IMR-90 (cell line): Measurements from ENCODE around the gene PARD3. TPM values are rescaled to one million over a fixed set of nuclear protein-coding genes. Genes with fewer than 3 reads are reported as not detected.

ENCODE experiments used
- ATAC-seq: fragments of 200-7000 bp; cut with Tn5 transposase; 2 replicates; pipeline ENCODE4 v1.9.1; 2020; ENCODE audit warnings: low read depth, mild to moderate bottlenecking, moderate library complexity
- BruUV-seq: library from RNA; stranded (reverse); fragments of 400-500 nt; replicated peaks from 2 replicates; lab custom pipeline; 2021; lab: Mats Ljungman, UMichigan
- CTCF ChIA-PET: fragments of 300-600 bp; formaldehyde crosslinking; extraction: SDS; loops from one replicate; lab custom pipeline; 2021; ENCODE audit warnings: antibody characterized with exemption; lab: Yijun Ruan, JAX
- POLR2A ChIA-PET: fragments of 300-600 bp; sonication (Branson Sonifier 250); formaldehyde crosslinking; loops from one replicate; lab custom pipeline; 2022; ENCODE audit warnings: antibody characterized with exemption; ENCODE audit not compliant: unreplicated experiment; lab: Charles Lee
- DNase-seq: peaks from one replicate; pipeline ENCODE4 v3.0.0; 2013
- H2AFZ ChIP-seq: replicated peaks from 2 replicates; pipeline ENCODE3; 2013; ENCODE audit warnings: low read length, mild to moderate bottlenecking; ENCODE audit not compliant: poor library complexity
- H2AK5ac ChIP-seq: 2 replicates; pipeline ENCODE4 v1.6.1; 2013; ENCODE audit warnings: low read depth, low read length, inconsistent platforms
- H2AK9ac ChIP-seq: replicated peaks from 2 replicates; pipeline ENCODE3; 2013; ENCODE audit warnings: mild to moderate bottlenecking, low read depth, low read length, moderate library complexity; ENCODE audit not compliant: poor library complexity
- H2BK120ac ChIP-seq: 2 replicates; pipeline ENCODE4 v1.6.1; 2013; ENCODE audit warnings: low read depth, low read length, inconsistent platforms
- H2BK15ac ChIP-seq: 3 replicates; pipeline ENCODE4 v1.6.1; 2013; ENCODE audit warnings: low read depth, low read length, inconsistent platforms
- H2BK20ac ChIP-seq: 2 replicates; pipeline ENCODE4 v1.6.1; 2013; ENCODE audit warnings: low read depth, mild to moderate bottlenecking, inconsistent platforms, low read length, moderate library complexity
- H2BK5ac ChIP-seq: 2 replicates; pipeline ENCODE4 v1.6.1; 2013; ENCODE audit warnings: mild to moderate bottlenecking, low read depth, low read length, inconsistent platforms; ENCODE audit not compliant: poor library complexity, severe bottlenecking
- H3K14ac ChIP-seq: replicated peaks from 2 replicates; pipeline ENCODE4 v1.6.1; 2013; ENCODE audit warnings: low read depth, low read length, inconsistent platforms
- H3K18ac ChIP-seq: 2 replicates; pipeline ENCODE4 v1.6.1; 2013; ENCODE audit warnings: low read depth, low read length, control low read depth
- H3K23ac ChIP-seq: 2 replicates; pipeline ENCODE4 v1.6.1; 2013; ENCODE audit warnings: low read depth, low read length, inconsistent platforms
- H3K27ac ChIP-seq: 2 replicates; pipeline ENCODE4 v1.5.1; 2013; ENCODE audit warnings: mild to moderate bottlenecking, control low read depth, low read length; ENCODE audit not compliant: insufficient read depth
- H3K27me3 ChIP-seq: 2 replicates; pipeline ENCODE4 v1.6.1; 2013; ENCODE audit warnings: low read length; ENCODE audit not compliant: control insufficient read depth, insufficient read depth
- H3K36me3 ChIP-seq: 2 replicates; pipeline ENCODE4 v1.6.1; 2013; ENCODE audit warnings: low read length, mixed read lengths; ENCODE audit not compliant: control insufficient read depth, insufficient read depth
- H3K4ac ChIP-seq: 2 replicates; pipeline ENCODE4 v1.6.1; 2013; ENCODE audit warnings: low read depth, low read length, inconsistent platforms
- H3K4me1 ChIP-seq: 2 replicates; pipeline ENCODE4 v1.6.1; 2013; ENCODE audit warnings: low read length, mixed read lengths; ENCODE audit not compliant: control insufficient read depth, insufficient read depth
- H3K4me2 ChIP-seq: 2 replicates; pipeline ENCODE4 v1.6.1; 2013; ENCODE audit warnings: low read depth, mild to moderate bottlenecking, control low read depth, low read length, moderate library complexity
- H3K4me3 ChIP-seq: 2 replicates; pipeline ENCODE4 v1.5.1; 2013; ENCODE audit warnings: low read depth, mild to moderate bottlenecking, control low read depth, low read length, moderate library complexity; ENCODE audit not compliant: insufficient read depth
- H3K56ac ChIP-seq: 2 replicates; pipeline ENCODE4 v1.6.1; 2013; ENCODE audit warnings: low read length, inconsistent platforms; ENCODE audit not compliant: insufficient read depth; ENCODE audit errors: extremely low read depth
- H3K79me1 ChIP-seq, 2 experiments: 2 replicates each; pipeline ENCODE4 v1.6.1; 2013; ENCODE audit warnings: low read length in 2 of 2, inconsistent platforms in 1 of 2, low read depth in 1 of 2
- H3K9ac ChIP-seq: 2 replicates; pipeline ENCODE4 v1.6.1; 2013; ENCODE audit warnings: low read depth, low read length, control low read depth
- H3K9me1 ChIP-seq: 2 replicates; pipeline ENCODE4 v1.6.1; 2013; ENCODE audit warnings: low read length, inconsistent platforms; ENCODE audit not compliant: insufficient read depth
- H3K9me3 ChIP-seq: 2 replicates; pipeline ENCODE4 v1.6.1; 2013; ENCODE audit warnings: low read length; ENCODE audit not compliant: control insufficient read depth, insufficient read depth
- H4K20me1 ChIP-seq: 2 replicates; pipeline ENCODE4 v1.6.1; 2013; ENCODE audit warnings: low read length, inconsistent platforms; ENCODE audit not compliant: insufficient read depth
- H4K5ac ChIP-seq: 2 replicates; pipeline ENCODE4 v1.6.1; 2013; ENCODE audit warnings: mild to moderate bottlenecking, low read depth, low read length, control low read depth
- H4K8ac ChIP-seq, 2 experiments: 2 replicates each; pipeline ENCODE4 v1.6.1; 2013; ENCODE audit warnings: low read depth in 2 of 2, low read length in 2 of 2, control low read depth in 1 of 2, inconsistent platforms in 1 of 2
- H4K91ac ChIP-seq: 2 replicates; pipeline ENCODE4 v1.6.1; 2013; ENCODE audit warnings: low read depth, low read length, inconsistent platforms; ENCODE audit not compliant: insufficient read depth
- NFE2L2 ChIP-seq: fragments of 150-350 bp; IDR thresholded peaks from 2 replicates; pipeline ENCODE4 v1.6.1; 2016; ENCODE audit warnings: low read depth, mild to moderate bottlenecking, low read length
- SMC3 ChIP-seq: fragments of 150-350 bp; IDR thresholded peaks from 2 replicates; pipeline ENCODE4 v1.6.1; 2016; ENCODE audit warnings: low read depth, mild to moderate bottlenecking, antibody characterized with exemption, low read length, moderate library complexity
- WGBS, 2 experiments: methylation state at CpG; one replicate each; pipeline versions ENCODE4 v1.1.5 to v1.1.7; 2013; ENCODE audit warnings: missing lambda C conversion rate in 2 of 2; ENCODE audit not compliant: insufficient read length in 1 of 2; ENCODE audit errors: extremely low coverage in 2 of 2; 5-methylcytosine and 5-hydroxymethylcytosine counted together
- dilution Hi-C: fragments of 300-500 bp; cut with HindIII; formaldehyde crosslinking; loops from one replicate; pipeline ENCODE4 v1.14.3; 2018; ENCODE audit warnings: low sequenced_read_pairs; ENCODE audit not compliant: unreplicated experiment
- in situ Hi-C: fragments of 300-500 bp; cut with MboI; formaldehyde crosslinking; loops from 3 replicates; pipeline ENCODE4 v1.14.3; 2019; ENCODE audit warnings: low sequenced_read_pairs, inconsistent platforms, mixed read lengths
- intact Hi-C: fragments of 100-400 bp; cut with micrococcal nuclease; formaldehyde crosslinking; loops from 2 replicates; pipeline ENCODE4 v1.10.0; 2022
- polyA plus RNA-seq, 3 experiments: library from polyadenylated mRNA; depleted of rRNA; stranded (reverse); fragments of >200 nt; gene quantifications; 2 replicates each; pipeline ENCODE4 v1.2.3, GENCODE V29; 2012; ENCODE audit warnings: low replicate concordance in 1 of 3
- total RNA-seq: library from RNA; depleted of rRNA; stranded (reverse); fragments of >200 nt; gene quantifications from 2 replicates; pipeline ENCODE4 v1.2.3, GENCODE V29; 2012
- TF ChIP-seq, protein P1 (sequence below): conservative IDR thresholded peaks from 2 replicates; pipeline ENCODE4 v1.5.1; 2012; ENCODE audit warnings: mild to moderate bottlenecking, low read depth, low read length, improper control_type of control experiment

The PARD3 gene
- total and polyA plus RNA-seq, 2 of the 4 experiments (the other 2 are of a cell fraction), result 14.6 to 37.5 TPM

DNA sequence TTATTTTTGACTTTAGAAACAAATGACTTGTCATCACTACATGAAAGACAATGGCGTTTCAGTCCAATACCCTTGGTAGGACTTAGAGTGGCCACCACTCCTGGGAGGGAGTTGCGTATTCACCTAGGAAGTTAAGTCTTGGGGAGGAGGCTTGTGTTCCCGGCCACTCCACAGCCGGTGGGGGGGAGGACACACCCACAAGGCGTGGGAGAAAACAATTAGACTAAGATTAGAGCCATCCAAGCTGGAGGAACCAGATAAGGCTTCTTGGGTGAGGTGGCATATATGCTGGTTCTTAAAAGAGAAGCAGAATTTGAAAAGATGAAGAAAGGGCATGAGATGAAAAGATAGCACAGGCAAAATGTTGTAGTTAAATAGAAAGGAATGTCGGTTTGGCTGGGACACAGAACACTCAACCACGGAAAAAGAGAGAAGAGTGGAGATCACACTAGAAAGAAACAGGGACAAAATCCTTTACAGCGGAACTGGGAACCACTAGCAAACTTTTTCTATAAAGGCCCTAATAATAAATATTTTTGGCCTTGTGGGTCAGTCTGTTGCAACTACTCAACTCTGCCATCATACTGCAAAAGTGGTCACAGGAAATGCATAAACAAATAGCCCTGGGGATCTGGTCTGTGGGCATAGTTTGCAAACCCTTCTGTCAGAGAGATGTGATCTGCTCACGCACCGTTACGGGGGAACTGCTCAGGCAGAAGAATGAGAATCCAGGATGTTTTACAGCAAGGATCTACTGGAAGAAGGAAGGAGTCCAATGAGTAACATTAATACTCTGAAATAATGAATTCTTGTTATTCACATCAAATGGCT lies 651.8 kb downstream of the PARD3 start:
- H2BK20ac ChIP-seq, result no peak overlapping the region
- no peak overlapping the region for H3K4me2 ChIP-seq
- no TSS peak for BruUV-seq
- DNase-seq (no peak), ATAC-seq (no peak)
- no peaks in the 10 kb centered on the region for H4K20me1 ChIP-seq
- intact Hi-C loops, result no loop called here
- H3K56ac ChIP-seq, result no peak overlapping the region
- H3K9ac ChIP-seq, result no peak overlapping the region
- no peak overlapping the region for H3K4me3 ChIP-seq
- WGBS, 2 experiments, result no CpG with 5 or more reads among the region's 11 CpGs
- in situ Hi-C loops, result no loop called here
- H4K91ac ChIP-seq, result no peak overlapping the region
- no peak overlapping the region for H3K4ac ChIP-seq
- H3K9me1 ChIP-seq, result no peaks in the 10 kb centered on the region
- ChIA-PET CTCF (no interaction called here), POLR2A (no interaction called here)
- no peak overlapping the region for H4K5ac ChIP-seq
- no peaks in the 10 kb centered on the region for H3K36me3 ChIP-seq
- no peaks in the 10 kb centered on the region for H3K4me1 ChIP-seq
- no peak overlapping the region for H3K14ac ChIP-seq
- H2AFZ ChIP-seq, result no peak overlapping the region
- dilution Hi-C loops, result no loop called here
- no peak overlapping the region for H3K18ac ChIP-seq
- H2AK5ac ChIP-seq, result no peak overlapping the region
- no peaks in the 10 kb centered on the region for H3K79me1 ChIP-seq
- H3K27ac ChIP-seq, result no peak overlapping the region
- no peaks in the 10 kb centered on the region for H3K27me3 ChIP-seq
- TF ChIP-seq NFE2L2 (no peak), SMC3 (no peak)
- TF ChIP-seq, protein P1, sequence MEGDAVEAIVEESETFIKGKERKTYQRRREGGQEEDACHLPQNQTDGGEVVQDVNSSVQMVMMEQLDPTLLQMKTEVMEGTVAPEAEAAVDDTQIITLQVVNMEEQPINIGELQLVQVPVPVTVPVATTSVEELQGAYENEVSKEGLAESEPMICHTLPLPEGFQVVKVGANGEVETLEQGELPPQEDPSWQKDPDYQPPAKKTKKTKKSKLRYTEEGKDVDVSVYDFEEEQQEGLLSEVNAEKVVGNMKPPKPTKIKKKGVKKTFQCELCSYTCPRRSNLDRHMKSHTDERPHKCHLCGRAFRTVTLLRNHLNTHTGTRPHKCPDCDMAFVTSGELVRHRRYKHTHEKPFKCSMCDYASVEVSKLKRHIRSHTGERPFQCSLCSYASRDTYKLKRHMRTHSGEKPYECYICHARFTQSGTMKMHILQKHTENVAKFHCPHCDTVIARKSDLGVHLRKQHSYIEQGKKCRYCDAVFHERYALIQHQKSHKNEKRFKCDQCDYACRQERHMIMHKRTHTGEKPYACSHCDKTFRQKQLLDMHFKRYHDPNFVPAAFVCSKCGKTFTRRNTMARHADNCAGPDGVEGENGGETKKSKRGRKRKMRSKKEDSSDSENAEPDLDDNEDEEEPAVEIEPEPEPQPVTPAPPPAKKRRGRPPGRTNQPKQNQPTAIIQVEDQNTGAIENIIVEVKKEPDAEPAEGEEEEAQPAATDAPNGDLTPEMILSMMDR, result no peak
- H3K23ac ChIP-seq, result no peak overlapping the region
- H2BK120ac ChIP-seq, result no peak overlapping the region
- no peak overlapping the region for H2AK9ac ChIP-seq
- no peak overlapping the region for H2BK5ac ChIP-seq
- no peaks in the 10 kb centered on the region for H3K9me3 ChIP-seq
- no peak overlapping the region for H4K8ac ChIP-seq
- no peak overlapping the region for H2BK15ac ChIP-seq
